Left colon (tissue), 2 donors: ENCODE measurements around the gene SBSN. TPM values are rescaled to one million over a fixed set of nuclear protein-coding genes. Genes with fewer than 3 reads are reported as not detected.
"Not testable (repeated sequence)": the region's sequence is repeated elsewhere in the genome, so short reads cannot be mapped to it uniquely, and the experiment has no call there.

ENCODE experiments used
- ATAC-seq: fragments of 200-7000 bp; cut with Tn5 transposase; one replicate; pipeline ENCODE4 v1.9.1; 2020; ENCODE audit warnings: mild to moderate bottlenecking, moderate library complexity
- DNase-seq, 2 donors: peaks; one replicate each; pipeline ENCODE4 v3.0.0-alpha.2; 2020
- intact Hi-C, 2 donors: fragments of 100-400 bp; cut with DNase I in 1 of 2; cut with micrococcal nuclease in 1 of 2; formaldehyde crosslinking; loops; one replicate each; pipeline versions ENCODE4 v1.11.2 to v1.14.0; 2022; cut with DNase I, micrococcal nuclease
- total RNA-seq, 2 donors: library from RNA; stranded (reverse); fragmentation: NEBNext Ultra II Directional; extraction: Animal tissue kit (Norgen Biotek cat#: 25700); gene quantifications; one replicate each; pipeline ENCODE4 v1.2.1, GENCODE V29; 2021
- donor health status: DM: no; HTN: no; CAD: no.
- donor health status: DM: yes; HTN: yes; CAD: no.

The SBSN gene
- total RNA-seq, 2 donors from 2014 or later: not detected

- intact Hi-C loops: loop anchor here (5.0 to 10.0 kb wide), 2 partner anchors 139 to 142 kb away; partner anchors contain the start of gene FFAR3 (in 1 of the 2)
- DNase-seq (no peak), ATAC-seq (no peak)
Observed at GRCh38 chr19:35493971-35494370, 34.1 kb downstream of the SBSN start.

GRCh38 chr19:35491836-35492360 lies 36.2 kb downstream of the SBSN start:
- DNase-seq: no peak
- intact Hi-C loops: loop anchor here (5.0 to 10.0 kb wide), 2 partner anchors 137 to 140 kb away; partner anchors contain the start of gene FFAR3 (in 1 of the 2)

GRCh38 chr19:35490364-35490763 lies 37.7 kb downstream of the SBSN start, which contains the start of gene KRTDAP:
Gene KRTDAP (minus strand): TSS chr19:35490464. CDS start chr19:35490442, 22 bp downstream.
- ATAC-seq (no peak), DNase-seq (no peak)
- intact Hi-C loops: loop anchor here (5.0 to 10.0 kb wide), 2 partner anchors 136 to 138 kb away; partner anchors contain the start of gene FFAR3 (in 1 of the 2)

More at GRCh38 chr19:35491836-35492360, 36.2 kb downstream of the SBSN start:
- no peak for ATAC-seq

GRCh38 chr19:35488677-35489076 lies 39.4 kb downstream of the SBSN start:
- intact Hi-C loops: no loop called here
- DNase-seq: no peak
- no peak for ATAC-seq

GRCh38 chr19:35487656-35488182 lies 40.4 kb downstream of the SBSN start:
- DNase-seq (no peak), ATAC-seq (no peak)
- intact Hi-C loops: no loop called here

- ATAC-seq: peak; percentile 45
- intact Hi-C loops: no loop called here
- DNase-seq: no peak
Observed at GRCh38 chr19:35486268-35486708, 41.8 kb downstream of the SBSN start.

GRCh38 chr19:35484252-35485036 lies 43.7 kb downstream of the SBSN start:
- intact Hi-C loops: no loop called here
- no peak for DNase-seq
- ATAC-seq: no peak

- intact Hi-C loops: no loop called here
- no peak for ATAC-seq
- no peak for DNase-seq
Observed at GRCh38 chr19:35483089-35483488, 45.0 kb downstream of the SBSN start.

- ATAC-seq (no peak), DNase-seq (no peak)
- intact Hi-C loops: no loop called here
Observed at GRCh38 chr19:35478794-35479677, 49.1 kb downstream of the SBSN start.

- ATAC-seq (no peak), DNase-seq (no peak)
- intact Hi-C loops: no loop called here
Observed at GRCh38 chr19:35476149-35476548, 52.0 kb downstream of the SBSN start.

GRCh38 chr19:35474594-35474993 lies 53.5 kb downstream of the SBSN start:
- intact Hi-C loops, DNase-seq, ATAC-seq: not testable (repeated sequence)

- no peak for ATAC-seq
- DNase-seq: no peak
- intact Hi-C loops: no loop called here
Observed at GRCh38 chr19:35474104-35474503, 54.0 kb downstream of the SBSN start.

Other genes with a start within 250 kb of the SBSN start
- gene HAMP, start 245.8 kb downstream of the SBSN start, total RNA-seq: not detected
- gene MAG, start 236.2 kb downstream of the SBSN start, total RNA-seq: not detected
- gene CD22, start 199.1 kb downstream of the SBSN start, total RNA-seq: 1 to 10 TPM; 2.5 to 3.2 TPM
- under 1 TPM in 1 of 2 donors, not detected in 1; 0.11 TPM for gene FFAR1, start 180.4 kb downstream of the SBSN start, total RNA-seq
- gene FFAR3, start 169.9 kb downstream of the SBSN start, total RNA-seq: not detected
- gene GPR42, start 157.2 kb downstream of the SBSN start, total RNA-seq: not detected
- 1 to 10 TPM; 1.2 to 1.8 TPM for gene FFAR2, start 80.1 kb downstream of the SBSN start, total RNA-seq
- not detected for gene KRTDAP, start 37.8 kb downstream of the SBSN start, total RNA-seq
- 10 to 100 TPM in 1 of 2 donors, 1 to 10 TPM in 1; 8.8 to 13.8 TPM for gene DMKN, start 14.7 kb downstream of the SBSN start, total RNA-seq
- gene GAPDHS, start 5.1 kb upstream of the SBSN start, total RNA-seq: not detected
- gene TMEM147, start 17.3 kb upstream of the SBSN start, total RNA-seq: 10 to 100 TPM; 55.1 to 61.2 TPM
- gene ATP4A, start 35.3 kb upstream of the SBSN start, total RNA-seq: not detected
- gene PMIS2, start 57.9 kb upstream of the SBSN start, total RNA-seq: not detected
- gene HAUS5, start 84.4 kb upstream of the SBSN start, total RNA-seq: 1 to 10 TPM; 5.0 to 7.7 TPM
- 10 to 100 TPM; 66.5 to 73.7 TPM for gene RBM42, start 100.7 kb upstream of the SBSN start, total RNA-seq
- 1 to 10 TPM in 1 of 2 donors, under 1 TPM in 1; 0.87 to 1.7 TPM for gene ETV2, start 113.4 kb upstream of the SBSN start, total RNA-seq
- gene COX6B1, start 120.0 kb upstream of the SBSN start, total RNA-seq: 100 to 1,000 TPM; 725 to 901 TPM
- under 1 TPM; 0.20 to 0.27 TPM for gene UPK1A, start 138.2 kb upstream of the SBSN start, total RNA-seq
- 1 to 10 TPM in 1 of 2 donors, under 1 TPM in 1; 0.15 to 1.1 TPM for gene ZBTB32, start 176.2 kb upstream of the SBSN start, total RNA-seq
- 10 to 100 TPM; 34.8 to 40.1 TPM for gene KMT2B, start 189.7 kb upstream of the SBSN start, total RNA-seq
- 1 to 10 TPM; 4.1 to 7.7 TPM for gene IGFLR1, start 214.1 kb upstream of the SBSN start, total RNA-seq
- gene U2AF1L4, start 217.1 kb upstream of the SBSN start, total RNA-seq: 10 to 100 TPM; 14.5 to 17.3 TPM
- gene PSENEN, start 217.3 kb upstream of the SBSN start, total RNA-seq: 10 to 100 TPM; 82.2 to 86.0 TPM
- gene LIN37, start 220.3 kb upstream of the SBSN start, total RNA-seq: 1 to 10 TPM; 5.9 to 6.1 TPM
- 10 to 100 TPM in 1 of 2 donors, 1 to 10 TPM in 1; 4.5 to 16.4 TPM for gene HSPB6, start 228.7 kb upstream of the SBSN start, total RNA-seq
- gene PROSER3, start 229.9 kb upstream of the SBSN start, total RNA-seq: 10 to 100 TPM; 16.8 to 19.5 TPM
- gene ARHGAP33, start 247.3 kb upstream of the SBSN start, total RNA-seq: 10 to 100 TPM in 1 of 2 donors, 1 to 10 TPM in 1; 9.7 to 10.1 TPM